ENCODE measurements around the gene SLAMF1.

SLAMF1 gene

DNA sequence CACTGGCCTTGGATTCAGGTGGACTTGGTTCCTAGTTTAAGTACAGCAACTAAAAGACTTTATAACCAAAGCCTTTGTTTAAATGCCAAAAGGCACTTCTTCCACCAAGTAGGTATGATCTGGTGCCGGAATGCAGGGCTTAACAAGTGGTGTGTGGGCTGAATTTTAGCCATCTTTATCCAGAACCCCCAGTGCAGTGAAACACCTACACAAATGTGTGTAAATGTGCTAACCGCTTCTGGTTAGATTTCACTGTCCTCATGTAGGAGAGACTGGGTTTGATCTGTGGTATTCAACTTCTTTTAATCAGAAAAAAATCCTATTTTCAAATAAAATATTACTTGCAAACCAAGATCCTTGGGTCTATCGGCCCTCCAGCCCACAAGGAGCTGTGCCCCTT, 10.3 kb downstream of the SLAMF1 start:
- WGBS = 82% methylated on average over 2 of the region's 3 CpGs
- Histone ChIP-seq H3K36me3 (ENCODE audit: control insufficient read depth in 1 of 2, insufficient read depth in 2 of 2, low read depth in 1 of 2, low read length in 2 of 2) (no peaks in the 10 kb centered on the region), H3K4ac (ENCODE audit: low read depth in 1 of 2, low read length in 2 of 2) (no peak overlapping the region), H3K4me2 (ENCODE audit: low read length, poor library complexity, severe bottlenecking) (no peak overlapping the region), H2BK120ac (ENCODE audit: low read depth, low read length) (no peak overlapping the region), H4K8ac (ENCODE audit: low read length) (no peak overlapping the region), H3K9ac (ENCODE audit: low read length) (no peak overlapping the region), H3K4me3 (ENCODE audit: insufficient read depth in 1 of 2, low read depth in 1 of 2, low read length in 2 of 2) (no peak overlapping the region), H2AFZ (ENCODE audit: low read depth, low read length) (no peak overlapping the region), H2AK5ac (ENCODE audit: low read length, severe bottlenecking) (no peak overlapping the region), H3K79me1 (replicated peaks; ENCODE audit: low read length, poor library complexity, severe bottlenecking) (no peaks in the 10 kb centered on the region), H3K18ac (ENCODE audit: low read depth in 1 of 2, low read length in 2 of 2) (no peak overlapping the region), H2BK12ac (ENCODE audit: low read length in 2 of 2) (peak overlapping the region in 1 of 2 experiments; percentile 30), H3K14ac (ENCODE audit: low read length in 2 of 2) (no peak overlapping the region), H3K4me1 (ENCODE audit: control insufficient read depth, insufficient read depth, low read depth, low read length) (peaks cover 1% of the 10 kb centered on the region), H3K27ac (ENCODE audit: low read length, poor library complexity, severe bottlenecking) (no peak overlapping the region), H2BK5ac (ENCODE audit: low read depth, low read length, poor library complexity, severe bottlenecking) (no peak overlapping the region), H4K91ac (ENCODE audit: low read length) (no peak overlapping the region), H2BK15ac (ENCODE audit: low read depth, poor library complexity, severe bottlenecking) (no peak overlapping the region), H3K9me3 (ENCODE audit: control insufficient read depth, low read length) (no peaks in the 10 kb centered on the region), H3K23ac (ENCODE audit: low read length in 2 of 2) (no peak overlapping the region), H3K27me3 (ENCODE audit: control insufficient read depth in 1 of 2, insufficient read depth in 1 of 2, low read length in 2 of 2) (peaks cover 0 to 3% of the 10 kb centered on the region in 2 experiments)
- no peak for DNase-seq

DNA sequence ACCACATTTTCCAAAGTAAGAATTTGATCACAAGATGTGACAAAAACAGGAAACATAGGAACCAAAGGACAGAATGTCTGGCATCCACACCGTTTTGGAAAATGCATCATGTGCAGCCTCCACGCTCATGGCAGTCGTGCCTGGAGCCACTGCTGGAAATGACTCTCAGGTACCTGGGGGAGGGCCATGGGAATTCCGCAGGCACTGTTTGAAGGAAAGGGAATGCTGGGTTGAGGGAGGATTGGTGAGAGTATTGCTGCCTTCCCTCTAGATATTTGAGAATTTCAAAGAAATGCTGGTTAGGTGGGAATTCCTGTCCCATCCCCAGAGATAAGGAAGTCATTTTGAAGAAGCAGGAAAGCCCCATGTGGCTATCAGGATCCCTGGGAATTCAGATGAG, 10.8 kb downstream of the SLAMF1 start:
- Histone ChIP-seq H2AK5ac (ENCODE audit: low read length, severe bottlenecking) (no peak overlapping the region), H3K9ac (ENCODE audit: low read length) (no peak overlapping the region), H3K9me3 (ENCODE audit: control insufficient read depth, low read length) (no peaks in the 10 kb centered on the region), H3K23ac (ENCODE audit: low read length in 2 of 2) (no peak overlapping the region), H3K14ac (ENCODE audit: low read length in 2 of 2) (no peak overlapping the region), H2BK120ac (ENCODE audit: low read depth, low read length) (no peak overlapping the region), H4K8ac (ENCODE audit: low read length) (peak overlapping the region; percentile 42), H2BK15ac (ENCODE audit: low read depth, poor library complexity, severe bottlenecking) (peak overlapping the region; percentile 13), H3K4me2 (ENCODE audit: low read length, poor library complexity, severe bottlenecking) (no peak overlapping the region), H3K18ac (ENCODE audit: low read depth in 1 of 2, low read length in 2 of 2) (peak overlapping the region in 1 of 2 experiments; percentile 66), H2BK5ac (ENCODE audit: low read depth, low read length, poor library complexity, severe bottlenecking) (no peak overlapping the region), H3K36me3 (ENCODE audit: control insufficient read depth in 1 of 2, insufficient read depth in 2 of 2, low read depth in 1 of 2, low read length in 2 of 2) (no peaks in the 10 kb centered on the region), H3K4ac (ENCODE audit: low read depth in 1 of 2, low read length in 2 of 2) (no peak overlapping the region), H3K27me3 (ENCODE audit: control insufficient read depth in 1 of 2, insufficient read depth in 1 of 2, low read length in 2 of 2) (peaks cover 0 to 3% of the 10 kb centered on the region in 2 experiments), H4K91ac (ENCODE audit: low read length) (no peak overlapping the region), H3K4me1 (ENCODE audit: control insufficient read depth, insufficient read depth, low read depth, low read length) (peaks cover 1% of the 10 kb centered on the region), H2AFZ (ENCODE audit: low read depth, low read length) (no peak overlapping the region), H3K27ac (ENCODE audit: low read length, poor library complexity, severe bottlenecking) (no peak overlapping the region), H3K4me3 (ENCODE audit: insufficient read depth in 1 of 2, low read depth in 1 of 2, low read length in 2 of 2) (no peak overlapping the region), H3K79me1 (replicated peaks; ENCODE audit: low read length, poor library complexity, severe bottlenecking) (no peaks in the 10 kb centered on the region), H2BK12ac (ENCODE audit: low read length in 2 of 2) (peak overlapping the region in 1 of 2 experiments; percentile 37)
- DNase-seq = no peak
- 76% methylated on average over 4 of the region's 4 CpGs for WGBS

DNA sequence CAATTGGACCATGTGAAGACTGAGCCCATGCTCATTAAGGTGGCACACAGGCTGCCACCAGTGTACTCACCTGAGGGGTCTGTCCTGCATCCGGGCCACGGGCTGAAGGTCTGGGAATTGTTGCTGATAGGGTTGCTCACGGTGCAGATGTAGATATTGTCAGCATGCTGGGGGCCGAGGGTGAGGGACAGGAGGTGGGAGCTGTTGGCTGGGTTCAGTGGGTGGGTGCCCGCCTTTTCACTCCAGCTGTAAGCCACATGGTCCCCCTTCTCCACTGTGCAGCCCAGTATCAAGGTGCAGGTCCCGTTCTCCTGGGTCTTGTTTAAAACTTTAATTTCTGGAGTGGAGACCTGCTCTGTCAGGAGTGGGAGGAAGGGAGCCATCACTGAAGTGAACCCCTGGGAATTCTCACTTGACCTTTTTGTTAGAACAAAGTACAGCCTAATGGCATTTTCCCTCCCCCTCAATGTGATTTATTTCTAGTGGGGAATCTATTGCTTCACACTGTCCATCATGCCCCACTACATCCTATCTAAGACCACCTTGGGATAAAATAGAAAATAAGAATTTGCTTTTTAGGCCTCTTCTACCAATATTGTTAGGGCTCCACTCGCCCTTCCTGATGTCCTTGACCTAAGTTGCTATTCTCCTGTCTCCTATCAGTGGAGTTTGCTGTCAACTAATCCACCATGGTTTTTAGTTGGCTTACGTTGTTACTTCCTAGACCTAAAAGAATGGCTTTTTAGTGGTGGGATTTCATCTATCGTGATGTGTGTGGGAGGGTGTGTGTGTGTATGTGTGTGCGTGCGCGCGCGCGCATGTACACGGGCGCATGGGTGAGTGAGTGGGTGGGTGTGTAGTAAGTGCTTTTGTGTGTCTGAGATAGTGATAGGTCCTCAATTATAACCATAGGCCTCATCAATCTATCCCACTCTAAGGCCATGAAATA, 12.0 kb downstream of the SLAMF1 start:
- WGBS = 86% methylated on average over 8 of the region's 17 CpGs
- DNase-seq = no peak

DNA sequence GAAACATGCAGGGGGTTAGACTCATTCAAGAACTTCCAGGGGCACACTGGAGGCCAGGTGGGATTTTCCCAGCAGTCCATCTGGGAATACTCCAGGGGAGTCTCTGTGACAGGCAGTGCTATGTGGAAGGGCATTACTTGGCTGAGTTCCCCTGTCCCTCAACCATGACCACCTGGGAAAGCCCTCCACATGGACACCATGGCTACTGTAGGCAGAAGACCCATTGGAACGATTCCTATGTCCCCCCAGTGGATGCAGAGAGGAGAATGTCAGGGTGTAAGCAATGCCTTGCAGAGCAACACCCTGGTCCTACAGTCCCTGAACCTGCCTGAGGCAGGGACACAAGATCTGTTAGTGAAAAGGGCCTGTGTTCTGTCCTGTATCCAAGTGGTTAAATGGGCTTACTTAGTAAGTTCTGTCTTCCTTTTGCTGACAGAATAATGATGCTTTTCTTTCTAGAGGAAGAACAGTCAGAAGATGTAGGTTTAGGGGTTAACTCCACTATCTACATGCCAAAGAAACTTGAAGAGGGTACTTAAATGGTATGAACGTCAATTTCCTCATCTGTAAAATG, 13.4 kb downstream of the SLAMF1 start:
- WGBS = 96% methylated on average over 1 of the region's 2 CpGs
- Histone ChIP-seq H2AFZ (ENCODE audit: low read depth, low read length) (no peak overlapping the region), H3K18ac (ENCODE audit: low read depth in 1 of 2, low read length in 2 of 2) (no peak overlapping the region), H3K4me1 (ENCODE audit: control insufficient read depth, insufficient read depth, low read depth, low read length) (peaks cover 1% of the 10 kb centered on the region), H2BK120ac (ENCODE audit: low read depth, low read length) (no peak overlapping the region), H3K36me3 (ENCODE audit: control insufficient read depth in 1 of 2, insufficient read depth in 2 of 2, low read depth in 1 of 2, low read length in 2 of 2) (no peaks in the 10 kb centered on the region), H4K91ac (ENCODE audit: low read length) (peak overlapping the region; percentile 62), H4K8ac (ENCODE audit: low read length) (peak overlapping the region; percentile 45), H2BK5ac (ENCODE audit: low read depth, low read length, poor library complexity, severe bottlenecking) (no peak overlapping the region), H2BK15ac (ENCODE audit: low read depth, poor library complexity, severe bottlenecking) (no peak overlapping the region), H2BK12ac (ENCODE audit: low read length in 2 of 2) (peak overlapping the region; percentile 69 to 74), H3K9me3 (ENCODE audit: control insufficient read depth, low read length) (no peaks in the 10 kb centered on the region), H3K23ac (ENCODE audit: low read length in 2 of 2) (no peak overlapping the region), H3K14ac (ENCODE audit: low read length in 2 of 2) (peak overlapping the region in 1 of 2 experiments; percentile 53), H3K79me1 (replicated peaks; ENCODE audit: low read length, poor library complexity, severe bottlenecking) (no peaks in the 10 kb centered on the region), H3K27ac (ENCODE audit: low read length, poor library complexity, severe bottlenecking) (no peak overlapping the region), H3K4me3 (ENCODE audit: insufficient read depth in 1 of 2, low read depth in 1 of 2, low read length in 2 of 2) (no peak overlapping the region), H3K4ac (ENCODE audit: low read depth in 1 of 2, low read length in 2 of 2) (no peak overlapping the region), H3K9ac (ENCODE audit: low read length) (no peak overlapping the region), H3K27me3 (ENCODE audit: control insufficient read depth in 1 of 2, insufficient read depth in 1 of 2, low read length in 2 of 2) (peaks cover 0 to 3% of the 10 kb centered on the region in 2 experiments), H3K4me2 (ENCODE audit: low read length, poor library complexity, severe bottlenecking) (no peak overlapping the region), H2AK5ac (ENCODE audit: low read length, severe bottlenecking) (no peak overlapping the region)
- DNase-seq = no peak

More for the DNA sequence above, 12.0 kb downstream of the SLAMF1 start:
- no peaks in the 10 kb centered on the region for H3K79me1 ChIP-seq (replicated peaks; ENCODE audit: low read length, poor library complexity, severe bottlenecking)
- peak overlapping the region; percentile 69 for H4K91ac ChIP-seq (ENCODE audit: low read length)
- no peak overlapping the region for H3K4me3 ChIP-seq (ENCODE audit: insufficient read depth in 1 of 2, low read depth in 1 of 2, low read length in 2 of 2)
- H4K8ac ChIP-seq (ENCODE audit: low read length) = peak overlapping the region; percentile 33
- no peak overlapping the region for H3K23ac ChIP-seq (ENCODE audit: low read length in 2 of 2)
- H2BK15ac ChIP-seq (ENCODE audit: low read depth, poor library complexity, severe bottlenecking) = no peak overlapping the region
- H2AK5ac ChIP-seq (ENCODE audit: low read length, severe bottlenecking) = no peak overlapping the region
- no peak overlapping the region for H2BK120ac ChIP-seq (ENCODE audit: low read depth, low read length)
- H3K4me1 ChIP-seq (ENCODE audit: control insufficient read depth, insufficient read depth, low read depth, low read length) = peaks cover 1% of the 10 kb centered on the region
- no peak overlapping the region for H2BK5ac ChIP-seq (ENCODE audit: low read depth, low read length, poor library complexity, severe bottlenecking)
- H2AFZ ChIP-seq (ENCODE audit: low read depth, low read length) = no peak overlapping the region
- H3K4me2 ChIP-seq (ENCODE audit: low read length, poor library complexity, severe bottlenecking) = no peak overlapping the region
- H3K27ac ChIP-seq (ENCODE audit: low read length, poor library complexity, severe bottlenecking) = no peak overlapping the region
- H2BK12ac ChIP-seq (ENCODE audit: low read length in 2 of 2) = no peak overlapping the region
- peak overlapping the region in 1 of 2 experiments; percentile 25 for H3K18ac ChIP-seq (ENCODE audit: low read depth in 1 of 2, low read length in 2 of 2)
- H3K4ac ChIP-seq (ENCODE audit: low read depth in 1 of 2, low read length in 2 of 2) = no peak overlapping the region
- no peaks in the 10 kb centered on the region for H3K36me3 ChIP-seq (ENCODE audit: control insufficient read depth in 1 of 2, insufficient read depth in 2 of 2, low read depth in 1 of 2, low read length in 2 of 2)
- H3K9ac ChIP-seq (ENCODE audit: low read length) = no peak overlapping the region
- H3K14ac ChIP-seq (ENCODE audit: low read length in 2 of 2) = no peak overlapping the region
- H3K27me3 ChIP-seq (ENCODE audit: control insufficient read depth in 1 of 2, insufficient read depth in 1 of 2, low read length in 2 of 2) = peaks cover 0 to 5% of the 10 kb centered on the region in 2 experiments
- no peaks in the 10 kb centered on the region for H3K9me3 ChIP-seq (ENCODE audit: control insufficient read depth, low read length)

Data from mesenchymal stem cell (in vitro differentiated cells and primary cell).